GM12891 (cell line): ENCODE measurements around the gene MAGEA10.
"Not testable (repeated sequence)": the region's sequence is repeated elsewhere in the genome, so short reads cannot be mapped to it uniquely, and the experiment has no call there.

ENCODE experiments used
- DNase-seq: peaks from one replicate; pipeline ENCODE4 v3.0.0; 2011; ENCODE audit warnings: low spot score; ENCODE audit not compliant: insufficient read length
- FAIRE-seq: peaks from 2 replicates; lab custom pipeline; 2011; peaks lifted over from hg19 to GRCh38; lab: Jason Lieb, UNC
- PAX5 ChIP-seq: IDR thresholded peaks from 2 replicates; pipeline ENCODE4 v1.6.1; 2011; ENCODE audit warnings: low read length, moderate library complexity, mild to moderate bottlenecking; ENCODE audit not compliant: insufficient read depth, severe bottlenecking
- POLR2A ChIP-seq: IDR thresholded peaks from 2 replicates; pipeline ENCODE4 v1.6.1; 2011; ENCODE audit warnings: low read depth, low read length, control low read depth
- POLR2AphosphoS5 ChIP-seq: IDR thresholded peaks from 2 replicates; pipeline ENCODE4 v1.6.1; 2011; ENCODE audit warnings: low read depth, low read length, control low read depth
- POU2F2 ChIP-seq: IDR thresholded peaks from 2 replicates; pipeline ENCODE4 v1.6.1; 2011; ENCODE audit warnings: low read depth, mild to moderate bottlenecking, control low read depth, low read length, moderate library complexity
- SPI1 ChIP-seq: IDR thresholded peaks from 2 replicates; pipeline ENCODE4 v1.6.1; 2011; ENCODE audit warnings: low read depth, low read length, control low read depth
- TAF1 ChIP-seq: IDR thresholded peaks from 2 replicates; pipeline ENCODE4 v1.6.1; 2011; ENCODE audit warnings: low read depth, low read length, control low read depth

MAGEA10 gene

DNA sequence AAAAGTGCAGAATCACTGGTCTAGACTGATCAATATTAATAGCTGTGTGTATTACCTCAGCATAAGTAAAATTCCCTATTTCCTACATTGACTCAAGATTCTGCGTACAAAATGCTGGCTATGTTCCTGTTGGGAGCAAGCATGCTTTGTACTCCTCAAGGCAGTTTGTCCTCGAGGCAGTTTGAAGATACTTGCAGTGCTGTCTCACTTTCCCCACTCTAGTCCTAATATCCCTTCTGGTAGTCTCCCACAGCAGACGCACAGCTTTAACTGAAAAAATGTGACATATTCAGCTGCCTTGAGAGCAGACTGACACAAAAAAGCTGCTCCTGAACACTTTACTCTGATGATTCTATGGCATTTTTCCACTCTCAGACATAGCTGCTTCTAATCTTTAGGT is 12.9 kb upstream of the MAGEA10 start:
- DNase-seq (no peak), FAIRE-seq (no peak)
- TF ChIP-seq POLR2AphosphoS5: no peak
- TF ChIP-seq POLR2A: no peak
- no peak for TF ChIP-seq SPI1
- TF ChIP-seq PAX5: no peak
- no peak for TF ChIP-seq TAF1
- no peak for TF ChIP-seq POU2F2

DNA sequence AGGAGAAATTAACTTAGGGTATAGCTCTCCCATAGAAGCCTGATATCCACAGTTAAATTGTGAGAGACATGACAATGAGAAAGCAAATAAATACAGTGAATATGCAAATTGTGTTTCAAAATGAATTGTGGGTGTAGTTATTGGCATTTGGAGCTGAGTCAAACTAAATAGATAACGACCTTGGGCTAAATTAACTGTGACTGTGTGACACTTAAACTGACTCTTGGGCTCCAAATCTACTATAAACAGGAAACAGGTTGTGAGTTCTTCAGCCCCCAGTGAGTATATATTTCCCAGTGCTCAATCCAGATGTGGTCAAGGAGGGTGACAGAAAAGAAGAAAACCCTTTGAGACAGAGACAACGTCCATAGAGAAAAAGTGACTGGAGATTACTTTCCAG is 11.3 kb upstream of the MAGEA10 start:
- DNase-seq (no peak), FAIRE-seq (no peak)
- no peak for TF ChIP-seq PAX5
- no peak for TF ChIP-seq POLR2A
- TF ChIP-seq POU2F2: no peak
- TF ChIP-seq POLR2AphosphoS5: no peak
- TF ChIP-seq TAF1: no peak
- TF ChIP-seq SPI1: no peak

- no peak for FAIRE-seq
- no peak for DNase-seq
- TF ChIP-seq POLR2AphosphoS5 (no peak), SPI1 (no peak), TAF1 (no peak), PAX5 (no peak), POLR2A (no peak), POU2F2 (no peak)
Measured at GRCh38 chrX:152139589-152139988, 1.2 kb upstream of the MAGEA10 start.

DNA sequence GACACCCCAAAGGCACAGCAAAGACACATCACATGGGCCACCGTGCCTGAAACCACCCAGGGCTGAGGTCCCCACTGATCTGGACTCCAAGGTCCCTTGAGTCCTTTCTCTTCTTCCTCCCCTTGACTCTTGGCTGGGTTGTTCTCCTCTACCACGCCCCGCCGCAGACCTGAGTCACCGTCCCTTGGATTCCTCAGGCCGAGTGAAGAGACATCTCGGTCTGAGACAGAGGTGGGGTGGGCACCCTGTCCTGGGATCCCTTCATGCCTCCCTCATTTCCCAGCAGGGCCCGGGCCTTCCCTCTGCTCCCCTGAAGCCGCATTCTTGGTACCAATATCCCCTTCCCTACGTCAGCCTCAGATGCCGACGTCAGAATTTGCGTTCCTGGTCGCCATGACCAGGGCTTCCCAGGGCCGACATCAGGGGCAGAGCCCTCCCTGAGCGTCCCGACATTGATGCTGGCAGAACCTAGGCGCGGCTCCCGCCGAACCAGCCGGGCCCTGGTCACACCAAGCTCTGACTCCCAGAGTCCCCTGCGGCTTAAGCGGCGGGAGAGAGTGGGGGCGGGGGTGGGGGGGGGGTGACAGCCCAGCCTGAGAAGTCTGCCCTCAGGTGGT is 498 bp downstream of the MAGEA10 start:
- DNase-seq (no peak), FAIRE-seq (no peak)

DNA sequence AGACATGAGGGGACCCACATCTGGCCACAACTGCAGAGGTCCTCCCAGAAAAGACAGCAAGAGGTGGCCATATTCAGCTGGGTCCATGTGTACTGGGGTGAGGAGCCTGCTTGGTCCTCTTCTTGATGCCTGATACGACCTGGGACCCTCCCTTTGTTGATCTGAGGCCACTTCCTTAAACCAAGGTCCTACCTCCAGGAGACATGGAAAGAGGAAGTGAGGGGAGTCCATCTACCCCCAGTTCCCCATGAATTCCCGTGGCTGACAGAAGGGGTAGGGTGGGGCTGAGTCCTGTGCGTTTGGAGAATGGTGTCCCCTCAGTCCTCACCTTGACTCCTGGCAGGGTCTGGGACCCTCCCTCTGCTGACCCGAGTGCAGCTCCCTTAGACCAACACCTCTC is 2.1 kb downstream of the MAGEA10 start:
- DNase-seq: no peak
- FAIRE-seq: no peak
- TF ChIP-seq SPI1 (no peak), POU2F2 (no peak)

More for the DNA sequence above, 498 bp downstream of the MAGEA10 start:
- TF ChIP-seq TAF1: no peak
- no peak for TF ChIP-seq POLR2A
- TF ChIP-seq POU2F2: no peak
- no peak for TF ChIP-seq SPI1
- no peak for TF ChIP-seq PAX5
- TF ChIP-seq POLR2AphosphoS5: no peak

DNA sequence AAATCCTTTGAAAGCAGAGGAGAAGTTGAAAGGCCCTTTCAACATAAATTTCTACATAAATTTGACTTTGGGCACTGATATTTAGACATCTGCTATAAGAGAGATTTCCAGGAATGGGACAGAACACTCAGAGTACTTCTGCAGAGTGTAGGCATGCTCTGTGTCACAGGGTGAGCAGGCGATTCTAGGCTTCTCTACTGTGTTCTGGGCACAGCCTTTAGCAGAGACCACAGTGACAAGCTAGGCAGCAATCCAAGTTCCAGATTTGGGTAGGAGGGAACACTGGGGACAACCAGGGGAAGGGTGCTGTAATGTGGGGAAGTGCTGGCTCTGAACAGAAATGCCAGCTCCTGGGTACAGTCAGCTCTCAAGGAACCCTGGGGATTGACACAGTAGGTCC is 6.9 kb downstream of the MAGEA10 start:
- FAIRE-seq: no peak
- DNase-seq: no peak
- TF ChIP-seq POU2F2 (no peak), POLR2AphosphoS5 (no peak), TAF1 (no peak), POLR2A (no peak), SPI1 (no peak), PAX5 (no peak)

- not testable (repeated sequence) for DNase-seq, FAIRE-seq
Measured at GRCh38 chrX:152129069-152129844, 9.1 kb downstream of the MAGEA10 start.

- FAIRE-seq (no peak), DNase-seq (no peak)
- TF ChIP-seq POLR2AphosphoS5 (no peak), PAX5 (no peak), TAF1 (no peak), POU2F2 (no peak), POLR2A (no peak), SPI1 (no peak)
Measured at GRCh38 chrX:152117305-152117704, 21.1 kb downstream of the MAGEA10 start.

DNA sequence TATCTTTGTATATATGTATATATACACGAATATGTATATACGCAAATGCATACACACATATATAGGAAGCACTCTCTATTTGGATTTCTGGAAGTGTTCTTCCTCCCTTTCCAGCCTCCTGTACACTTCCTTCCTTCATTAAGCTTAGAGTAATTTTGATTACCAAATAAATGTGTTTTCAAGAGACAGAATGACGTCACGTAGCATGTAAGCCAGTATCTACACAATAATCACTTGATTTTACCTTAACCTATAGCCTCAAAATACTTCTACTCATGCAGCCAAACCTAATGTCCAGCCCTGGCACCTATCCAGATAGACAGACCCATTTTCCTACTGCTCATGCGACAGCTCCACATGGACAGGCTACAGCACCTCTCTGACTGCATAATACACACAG is 29.9 kb downstream of the MAGEA10 start:
- no peak for FAIRE-seq
- DNase-seq: no peak
- no peak for TF ChIP-seq POU2F2

DNA sequence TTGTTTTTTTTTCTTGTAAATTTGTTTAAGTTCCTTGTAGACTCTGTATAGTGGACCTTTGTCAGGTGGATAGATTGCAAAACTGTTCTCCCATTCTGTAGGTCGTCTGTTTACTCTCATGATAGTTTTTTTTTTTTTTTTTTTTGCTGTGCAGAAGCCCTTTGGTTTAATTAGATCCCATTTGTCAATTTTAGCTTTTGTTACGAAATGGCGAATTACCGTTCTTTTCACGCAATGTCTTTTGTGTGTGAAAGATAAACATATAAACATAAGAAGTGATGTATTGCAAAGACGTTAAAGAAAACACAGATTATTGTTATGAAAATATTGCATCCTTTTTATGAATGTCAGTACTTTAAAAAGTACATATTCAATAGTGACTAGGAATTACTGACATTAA is 34.5 kb downstream of the MAGEA10 start:
- no peak for FAIRE-seq

More for the DNA sequence above, 34.5 kb downstream of the MAGEA10 start:
- no peak for TF ChIP-seq POLR2AphosphoS5
- no peak for TF ChIP-seq SPI1
- no peak for TF ChIP-seq POLR2A
- TF ChIP-seq TAF1: no peak
- no peak for TF ChIP-seq POU2F2
- no peak for TF ChIP-seq PAX5
- no peak for DNase-seq
